Skeletal muscle satellite cell (primary cell): ENCODE measurements around the gene TNC.

Experiments
- H3K27me3 ChIP-seq: 2 replicates; pipeline ENCODE4 v1.7.0; 2013; ENCODE audit warnings: low read length; ENCODE audit not compliant: control insufficient read depth, insufficient read depth
- H3K36me3 ChIP-seq: 2 replicates; pipeline ENCODE4 v1.7.0; 2013; ENCODE audit warnings: mild to moderate bottlenecking, control low read depth, low read length; ENCODE audit not compliant: insufficient read depth
- H3K4me1 ChIP-seq: 2 replicates; pipeline ENCODE4 v1.7.0; 2013; ENCODE audit warnings: low read length; ENCODE audit not compliant: control insufficient read depth, insufficient read depth
- H3K4me2 ChIP-seq: 2 replicates; pipeline ENCODE4 v1.7.0; 2013; ENCODE audit warnings: mild to moderate bottlenecking, low read length
- H3K4me3 ChIP-seq: 2 replicates; pipeline ENCODE4 v1.7.0; 2013; ENCODE audit warnings: low read length
- H3K9ac ChIP-seq: 2 replicates; pipeline ENCODE4 v1.7.0; 2013; ENCODE audit warnings: mild to moderate bottlenecking, low read depth, low read length, moderate library complexity
- H3K9me3 ChIP-seq: replicated peaks from 2 replicates; pipeline ENCODE4 v1.7.0; 2013; ENCODE audit warnings: mild to moderate bottlenecking, control low read depth, low read length

The TNC gene

GRCh38 chr9:115098226-115098965 lies 19.6 kb downstream of the TNC start:
- no peaks in the 10 kb centered on the region for H3K4me1 ChIP-seq
- H3K4me2 ChIP-seq, result no peak overlapping the region
- H3K9ac ChIP-seq, result no peak overlapping the region
- no peaks in the 10 kb centered on the region for H3K9me3 ChIP-seq
- H3K36me3 ChIP-seq, result no peaks in the 10 kb centered on the region
- H3K4me3 ChIP-seq, result no peak overlapping the region
- H3K27me3 ChIP-seq, result no peaks in the 10 kb centered on the region

GRCh38 chr9:115093520-115093919 lies 24.4 kb downstream of the TNC start:
- Histone ChIP-seq H3K4me2 (no peak overlapping the region), H3K4me3 (no peak overlapping the region)

GRCh38 chr9:115090486-115090885 lies 27.5 kb downstream of the TNC start:
- Histone ChIP-seq H3K36me3 (no peaks in the 10 kb centered on the region), H3K27me3 (no peaks in the 10 kb centered on the region)

More at GRCh38 chr9:115093520-115093919, 24.4 kb downstream of the TNC start:
- Histone ChIP-seq H3K4me1 (no peaks in the 10 kb centered on the region), H3K9me3 (no peaks in the 10 kb centered on the region), H3K27me3 (no peaks in the 10 kb centered on the region), H3K36me3 (no peaks in the 10 kb centered on the region), H3K9ac (no peak overlapping the region)

GRCh38 chr9:115088860-115089259 lies 29.1 kb downstream of the TNC start:
- no peak overlapping the region for H3K4me2 ChIP-seq
- no peak overlapping the region for H3K4me3 ChIP-seq
- H3K36me3 ChIP-seq, result no peaks in the 10 kb centered on the region
- H3K9ac ChIP-seq, result no peak overlapping the region
- peaks cover 6% of the 10 kb centered on the region for H3K4me1 ChIP-seq
- no peaks in the 10 kb centered on the region for H3K27me3 ChIP-seq
- H3K9me3 ChIP-seq, result no peaks in the 10 kb centered on the region

More at GRCh38 chr9:115090486-115090885, 27.5 kb downstream of the TNC start:
- no peak overlapping the region for H3K9ac ChIP-seq
- H3K9me3 ChIP-seq, result no peaks in the 10 kb centered on the region
- no peak overlapping the region for H3K4me2 ChIP-seq
- H3K4me1 ChIP-seq, result peaks cover 6% of the 10 kb centered on the region
- H3K4me3 ChIP-seq, result no peak overlapping the region

DNA sequence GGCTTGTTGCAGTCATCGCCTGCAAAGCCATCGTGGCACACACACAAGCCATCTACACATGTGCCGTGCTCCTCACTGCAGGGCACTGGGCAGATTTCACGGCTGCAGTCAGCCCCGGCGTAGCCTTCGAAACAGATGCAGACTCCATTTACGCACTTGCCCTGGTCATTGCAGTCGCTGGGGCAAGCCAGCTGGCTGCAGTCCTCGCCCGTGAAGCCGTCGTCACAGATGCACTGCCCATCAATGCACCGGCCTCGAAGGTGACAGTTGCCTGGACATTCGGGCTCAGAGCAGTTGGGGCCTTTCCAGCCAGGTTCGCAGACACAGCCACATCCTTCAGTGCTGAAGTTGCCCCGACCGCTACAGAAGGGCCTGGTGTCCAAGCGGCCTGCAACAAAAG lies 31.1 kb downstream of the TNC start:
- Histone ChIP-seq H3K4me3 (no peak overlapping the region), H3K9me3 (no peaks in the 10 kb centered on the region), H3K4me2 (no peak overlapping the region), H3K27me3 (no peaks in the 10 kb centered on the region), H3K36me3 (no peaks in the 10 kb centered on the region), H3K4me1 (peaks cover 6% of the 10 kb centered on the region), H3K9ac (no peak overlapping the region)

DNA sequence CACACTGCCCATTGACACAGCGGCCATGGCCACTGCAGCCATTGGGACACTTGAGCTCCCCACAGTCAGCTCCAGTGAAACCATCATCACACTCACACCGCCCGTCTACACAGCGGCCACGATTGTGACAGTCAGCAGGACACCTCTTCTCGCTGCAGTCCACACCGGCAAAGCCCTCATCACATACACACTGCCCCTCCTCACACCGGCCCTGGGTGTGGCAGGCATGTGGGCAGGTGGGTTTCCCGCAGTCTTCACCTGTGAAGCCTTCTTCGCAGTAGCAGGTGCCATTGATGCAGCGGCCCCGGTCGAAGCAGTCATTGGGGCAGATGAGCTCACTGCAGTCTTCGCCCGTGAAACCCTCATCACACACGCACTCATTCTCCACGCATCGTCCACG lies 31.5 kb downstream of the TNC start:
- H3K27me3 ChIP-seq, result no peaks in the 10 kb centered on the region
- no peaks in the 10 kb centered on the region for H3K9me3 ChIP-seq
- no peaks in the 10 kb centered on the region for H3K36me3 ChIP-seq
- no peak overlapping the region for H3K9ac ChIP-seq
- H3K4me3 ChIP-seq, result no peak overlapping the region
- H3K4me1 ChIP-seq, result peaks cover 6% of the 10 kb centered on the region
- no peak overlapping the region for H3K4me2 ChIP-seq

- Histone ChIP-seq H3K4me1 (peaks cover 6% of the 10 kb centered on the region), H3K9ac (no peak overlapping the region), H3K9me3 (no peaks in the 10 kb centered on the region), H3K27me3 (no peaks in the 10 kb centered on the region), H3K4me3 (no peak overlapping the region), H3K4me2 (no peak overlapping the region), H3K36me3 (no peaks in the 10 kb centered on the region)
These were observed 32.1 kb downstream of the TNC start for GRCh38 chr9:115085773-115086377.

GRCh38 chr9:115084709-115085108 lies 33.2 kb downstream of the TNC start:
- H3K4me2 ChIP-seq, result no peak overlapping the region
- no peaks in the 10 kb centered on the region for H3K27me3 ChIP-seq
- no peaks in the 10 kb centered on the region for H3K36me3 ChIP-seq
- no peak overlapping the region for H3K4me3 ChIP-seq
- H3K9ac ChIP-seq, result no peak overlapping the region
- H3K9me3 ChIP-seq, result no peaks in the 10 kb centered on the region
- H3K4me1 ChIP-seq, result peaks cover 6% of the 10 kb centered on the region

DNA sequence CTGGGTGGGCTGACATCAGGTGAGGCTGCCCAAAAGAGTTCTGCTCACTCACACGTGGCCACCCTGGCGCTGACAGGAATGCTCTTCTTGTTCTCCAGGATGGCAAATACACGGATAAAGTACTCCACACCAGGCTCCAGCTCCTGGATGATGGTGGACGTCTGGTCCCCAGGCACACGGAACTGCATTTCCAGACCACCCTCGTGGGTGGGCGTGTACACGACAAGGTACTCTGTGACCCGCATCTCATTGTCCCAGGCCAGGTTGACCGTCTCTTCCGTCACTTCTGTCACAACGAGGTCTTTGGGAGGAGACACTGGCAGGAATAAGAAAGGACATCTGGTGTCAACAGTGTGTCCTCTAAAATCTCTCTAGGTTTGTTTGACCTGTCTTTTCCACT lies 33.8 kb downstream of the TNC start:
- no peaks in the 10 kb centered on the region for H3K27me3 ChIP-seq
- no peak overlapping the region for H3K4me3 ChIP-seq
- H3K4me1 ChIP-seq, result peaks cover 6% of the 10 kb centered on the region
- no peaks in the 10 kb centered on the region for H3K36me3 ChIP-seq
- H3K9me3 ChIP-seq, result no peaks in the 10 kb centered on the region
- no peak overlapping the region for H3K9ac ChIP-seq
- no peak overlapping the region for H3K4me2 ChIP-seq

- Histone ChIP-seq H3K4me1 (no peaks in the 10 kb centered on the region), H3K4me3 (no peak overlapping the region), H3K9me3 (no peaks in the 10 kb centered on the region), H3K4me2 (no peak overlapping the region), H3K27me3 (no peaks in the 10 kb centered on the region), H3K9ac (no peak overlapping the region), H3K36me3 (no peaks in the 10 kb centered on the region)
These were observed 37.7 kb downstream of the TNC start for GRCh38 chr9:115080242-115080641.

DNA sequence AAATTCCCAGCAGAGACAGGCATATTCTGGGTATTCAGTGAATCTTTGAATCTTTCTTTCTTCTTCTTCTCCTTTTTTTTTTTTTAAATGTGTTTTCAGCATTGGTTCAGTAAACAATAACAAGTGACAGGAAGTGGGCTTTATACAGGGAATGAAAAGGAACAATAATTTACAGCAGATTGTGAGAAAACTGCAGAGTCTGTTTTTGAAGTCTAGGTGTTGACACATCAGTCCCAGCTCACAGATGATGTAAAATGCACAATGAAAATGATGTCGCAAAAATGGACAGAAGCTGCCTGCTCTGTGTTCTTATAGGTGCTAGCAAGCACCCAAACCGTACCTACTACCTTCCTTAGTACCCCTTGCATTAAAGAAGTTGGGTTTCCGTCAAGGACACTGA lies 38.8 kb downstream of the TNC start:
- no peaks in the 10 kb centered on the region for H3K9me3 ChIP-seq
- H3K9ac ChIP-seq, result no peak overlapping the region
- H3K4me2 ChIP-seq, result no peak overlapping the region
- no peaks in the 10 kb centered on the region for H3K4me1 ChIP-seq
- H3K4me3 ChIP-seq, result no peak overlapping the region
- H3K36me3 ChIP-seq, result no peaks in the 10 kb centered on the region
- H3K27me3 ChIP-seq, result no peaks in the 10 kb centered on the region

GRCh38 chr9:115073456-115073855 lies 44.5 kb downstream of the TNC start:
- H3K9ac ChIP-seq, result no peak overlapping the region
- H3K36me3 ChIP-seq, result no peaks in the 10 kb centered on the region
- H3K9me3 ChIP-seq, result no peaks in the 10 kb centered on the region
- H3K4me1 ChIP-seq, result no peaks in the 10 kb centered on the region
- H3K4me3 ChIP-seq, result no peak overlapping the region
- H3K4me2 ChIP-seq, result no peak overlapping the region
- no peaks in the 10 kb centered on the region for H3K27me3 ChIP-seq
